ENCODE results near the gene TUBA1C.

Gene TUBA1C

DNA sequence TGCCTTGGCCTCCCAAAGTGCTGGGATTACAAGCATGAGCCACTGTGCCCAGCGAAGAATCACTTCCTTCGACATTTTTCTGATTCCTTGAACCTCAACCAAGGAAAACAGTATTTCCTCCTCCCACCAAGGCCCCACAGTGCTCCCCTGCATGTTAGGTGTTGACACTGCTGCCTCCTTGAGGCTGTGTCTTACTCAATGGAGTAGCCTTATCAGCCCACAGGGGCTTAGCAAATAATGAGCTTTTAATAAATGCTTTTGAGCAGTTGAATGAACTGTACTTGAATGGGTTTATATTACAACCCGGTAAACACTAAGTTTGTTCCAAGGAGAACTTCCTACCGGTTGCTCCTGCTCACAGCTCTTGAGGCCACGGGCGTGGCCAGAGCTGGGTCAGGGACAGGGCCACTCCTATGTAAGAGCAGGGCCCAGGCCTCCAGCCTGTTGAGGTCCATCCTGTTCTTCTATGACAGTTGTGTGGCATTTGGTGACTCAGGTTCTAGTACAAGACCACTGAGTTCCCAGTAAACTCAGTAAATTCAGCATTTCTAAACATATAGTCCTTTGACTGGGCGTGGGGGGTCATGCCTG is 39.2 kb upstream of the TUBA1C start:
- no peak overlapping the region for H3K27ac Mint-ChIP-seq
- no peak overlapping the region for H3K4me3 Mint-ChIP-seq
- H3K4me1 Mint-ChIP-seq: peaks cover 8% of the 10 kb centered on the region
- no peak for DNase-seq
- no peaks in the 10 kb centered on the region for H3K9me3 Mint-ChIP-seq
- no peaks in the 10 kb centered on the region for H3K36me3 Mint-ChIP-seq (ENCODE audit: low read depth)
- TF ChIP-seq CTCF (IDR thresholded peaks at IDR 0.05): no peak
- peaks cover 8% of the 10 kb centered on the region for H3K27me3 Mint-ChIP-seq (ENCODE audit: low read depth, poor library complexity)

GRCh38 chr12:49227713-49228112 is 37.2 kb upstream of the TUBA1C start:
- Mint-ChIP-seq H3K27ac (no peak overlapping the region), H3K9me3 (no peaks in the 10 kb centered on the region), H3K36me3 (ENCODE audit: low read depth) (no peaks in the 10 kb centered on the region), H3K4me1 (peaks cover 20% of the 10 kb centered on the region), H3K4me3 (no peak overlapping the region), H3K27me3 (ENCODE audit: low read depth, poor library complexity) (peaks cover 4% of the 10 kb centered on the region)
- TF ChIP-seq CTCF (IDR thresholded peaks at IDR 0.05): no peak
- DNase-seq: no peak

GRCh38 chr12:49228653-49229052 is 36.2 kb upstream of the TUBA1C start:
- H3K27me3 Mint-ChIP-seq (ENCODE audit: low read depth, poor library complexity): peaks cover 4% of the 10 kb centered on the region
- no peak for TF ChIP-seq CTCF (IDR thresholded peaks at IDR 0.05)
- peaks cover 29% of the 10 kb centered on the region for H3K4me1 Mint-ChIP-seq
- no peaks in the 10 kb centered on the region for H3K9me3 Mint-ChIP-seq
- H3K4me3 Mint-ChIP-seq: no peak overlapping the region
- H3K36me3 Mint-ChIP-seq (ENCODE audit: low read depth): no peaks in the 10 kb centered on the region
- DNase-seq: no peak
- no peak overlapping the region for H3K27ac Mint-ChIP-seq

DNA sequence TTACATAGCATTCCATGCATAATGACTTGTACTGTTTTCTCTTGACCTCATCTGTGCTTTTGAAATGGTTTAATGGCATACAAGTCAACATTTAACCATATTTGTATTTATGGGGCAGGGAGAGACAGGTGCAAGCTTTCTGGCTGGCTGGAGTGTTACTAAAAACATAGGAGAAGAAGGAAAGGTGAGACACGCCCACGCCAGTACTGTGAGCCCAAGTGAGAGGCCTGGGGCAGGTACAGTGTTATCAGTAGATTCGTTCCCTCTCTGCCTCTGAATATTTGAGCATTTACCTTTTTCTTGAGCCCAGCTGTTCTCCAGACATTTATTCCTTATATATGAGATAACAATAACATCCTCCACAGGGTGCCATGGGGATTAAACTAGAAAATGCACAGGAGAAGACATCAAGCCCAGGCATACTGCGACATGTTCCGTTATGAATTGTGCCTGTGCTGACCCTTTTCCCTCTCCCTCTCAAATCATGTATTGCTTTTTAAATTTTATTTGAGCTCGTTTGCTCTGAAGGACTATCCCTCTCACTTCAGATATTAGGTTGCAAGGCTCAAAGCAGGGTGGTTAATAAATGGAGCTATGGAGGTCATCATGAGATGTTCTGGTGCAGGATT is 34.6 kb upstream of the TUBA1C start:
- Mint-ChIP-seq H3K27ac (no peak overlapping the region), H3K36me3 (ENCODE audit: low read depth) (no peaks in the 10 kb centered on the region), H3K4me1 (peaks cover 40% of the 10 kb centered on the region), H3K4me3 (no peak overlapping the region), H3K9me3 (no peaks in the 10 kb centered on the region), H3K27me3 (ENCODE audit: low read depth, poor library complexity) (no peaks in the 10 kb centered on the region)
- DNase-seq: no peak
- no peak for TF ChIP-seq CTCF (IDR thresholded peaks at IDR 0.05)

- H3K36me3 Mint-ChIP-seq (ENCODE audit: low read depth): no peaks in the 10 kb centered on the region
- H3K9me3 Mint-ChIP-seq: no peaks in the 10 kb centered on the region
- H3K27me3 Mint-ChIP-seq (ENCODE audit: low read depth, poor library complexity): no peaks in the 10 kb centered on the region
- H3K4me3 Mint-ChIP-seq: no peak overlapping the region
- TF ChIP-seq CTCF (IDR thresholded peaks at IDR 0.05): no peak
- H3K4me1 Mint-ChIP-seq: peaks cover 40% of the 10 kb centered on the region
- DNase-seq: no peak
- H3K27ac Mint-ChIP-seq: no peak overlapping the region
Observed at GRCh38 chr12:49230805-49231194, 34.1 kb upstream of the TUBA1C start.

Data from nephron progenitor cell (in vitro differentiated cells).